CD4-positive, alpha-beta T cell treated with Interleukin-6 for 4 hours (primary cell): ENCODE data around the gene APH1B.
"Not testable (repeated sequence)": the region's sequence is repeated elsewhere in the genome, so short reads cannot be mapped to it uniquely, and the experiment has no call there.

Source experiments
- DNase-seq: peaks from one replicate; pipeline ENCODE4 v3.0.0-alpha.2; 2020; ENCODE audit warnings: mixed read lengths

The APH1B gene

DNA sequence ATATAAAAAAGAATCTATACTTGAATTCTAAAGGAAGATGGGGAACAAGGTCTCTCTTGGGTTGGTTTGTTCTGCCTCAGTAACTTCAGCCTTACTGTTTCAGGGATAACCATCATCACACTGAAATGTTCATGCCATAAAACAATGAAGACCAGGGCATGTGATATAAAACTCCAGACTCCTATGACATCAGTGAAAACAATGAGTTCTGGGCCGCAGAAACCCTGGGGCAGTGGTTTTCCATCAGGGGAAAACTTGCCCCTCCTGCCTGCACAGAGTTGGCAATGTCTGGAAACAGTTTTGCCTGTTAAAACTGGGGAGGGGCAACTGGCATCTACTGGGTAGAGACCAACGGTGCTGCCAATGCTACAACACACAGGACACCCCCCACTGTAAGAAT lies 57.4 kb downstream of the APH1B start:
- DNase-seq, result no peak

DNA sequence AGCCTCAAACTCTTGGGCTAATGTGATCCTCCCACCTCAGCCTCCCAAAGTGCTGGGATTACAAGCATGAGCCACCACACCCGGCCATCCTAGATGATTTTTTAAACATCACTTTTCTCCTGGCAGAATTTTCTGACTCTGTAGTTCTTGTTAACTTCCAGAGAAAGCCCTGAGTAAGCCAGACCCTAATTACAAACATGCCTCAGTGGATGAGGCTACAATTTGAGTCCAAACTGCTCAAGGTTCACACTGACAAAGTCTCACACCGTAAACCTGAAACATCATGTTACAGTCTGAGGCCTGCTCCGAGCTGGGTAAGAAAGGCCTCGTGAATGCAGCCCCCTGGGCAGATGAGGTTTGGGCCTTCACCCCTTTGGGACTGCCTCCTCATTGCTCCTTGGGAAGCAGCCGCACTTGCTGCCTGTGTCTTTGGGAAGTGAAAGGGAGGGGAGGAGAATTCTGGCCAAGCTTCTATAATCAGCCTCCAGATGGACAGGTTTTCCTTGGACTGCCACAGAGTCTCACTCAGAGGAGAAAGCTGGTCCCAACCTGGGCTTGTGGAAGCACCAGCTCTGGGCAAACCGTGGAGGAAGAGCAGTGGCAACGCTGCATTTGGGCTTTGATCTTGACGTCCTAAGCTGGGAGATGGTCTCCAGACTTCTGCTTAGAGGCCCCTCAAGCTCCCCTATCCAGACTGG lies 58.3 kb downstream of the APH1B start:
- DNase-seq, result no peak

GRCh38 chr15:63337046-63337445 lies 59.6 kb downstream of the APH1B start:
- DNase-seq, result no peak

GRCh38 chr15:63338170-63338569 lies 60.8 kb downstream of the APH1B start:
- no peak for DNase-seq

GRCh38 chr15:63339006-63339766 lies 61.8 kb downstream of the APH1B start:
- DNase-seq, result no peak

DNA sequence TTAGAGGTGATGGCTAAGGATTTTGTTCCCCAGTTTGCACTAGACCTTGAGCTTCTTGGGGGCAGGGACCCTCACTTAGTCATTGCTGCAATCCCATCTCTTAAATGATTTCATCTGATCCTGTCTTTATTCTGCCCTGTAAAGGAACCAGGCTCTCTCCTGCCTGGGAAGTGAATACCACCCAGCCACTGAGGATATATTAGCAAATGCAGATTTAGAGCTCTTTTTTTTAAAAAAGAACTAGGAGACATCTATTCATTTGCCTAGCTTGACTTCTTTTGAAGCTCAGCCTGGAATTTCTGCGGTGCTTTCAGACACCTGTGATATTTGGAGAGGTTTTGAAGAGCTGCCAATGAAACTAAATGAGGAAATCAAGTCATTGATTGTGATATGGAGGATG lies 62.4 kb downstream of the APH1B start:
- DNase-seq, result no peak

DNA sequence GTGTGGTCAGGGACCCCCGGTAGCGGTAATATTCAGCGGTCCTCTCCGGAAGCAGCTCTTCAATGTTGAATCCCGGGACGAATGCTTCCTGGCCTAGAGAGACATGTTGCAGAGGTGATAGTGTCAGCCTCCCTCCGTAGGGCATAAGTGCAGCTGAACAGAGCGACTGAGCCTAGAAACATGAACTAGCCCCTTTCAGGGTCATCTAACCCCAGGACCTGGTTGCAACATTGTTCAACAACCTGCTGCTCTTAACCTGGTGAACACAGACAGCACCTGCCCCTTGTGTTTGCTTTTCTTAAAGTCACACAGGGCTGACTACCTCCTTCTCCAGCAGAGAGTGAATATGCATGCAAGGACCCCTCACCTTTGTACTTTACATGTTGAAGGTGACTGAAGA lies 62.9 kb downstream of the APH1B start:
- no peak for DNase-seq

- no peak for DNase-seq
Measured at GRCh38 chr15:63340878-63341277, 63.5 kb downstream of the APH1B start.

GRCh38 chr15:63341898-63342297 lies 64.5 kb downstream of the APH1B start:
- no peak for DNase-seq

DNA sequence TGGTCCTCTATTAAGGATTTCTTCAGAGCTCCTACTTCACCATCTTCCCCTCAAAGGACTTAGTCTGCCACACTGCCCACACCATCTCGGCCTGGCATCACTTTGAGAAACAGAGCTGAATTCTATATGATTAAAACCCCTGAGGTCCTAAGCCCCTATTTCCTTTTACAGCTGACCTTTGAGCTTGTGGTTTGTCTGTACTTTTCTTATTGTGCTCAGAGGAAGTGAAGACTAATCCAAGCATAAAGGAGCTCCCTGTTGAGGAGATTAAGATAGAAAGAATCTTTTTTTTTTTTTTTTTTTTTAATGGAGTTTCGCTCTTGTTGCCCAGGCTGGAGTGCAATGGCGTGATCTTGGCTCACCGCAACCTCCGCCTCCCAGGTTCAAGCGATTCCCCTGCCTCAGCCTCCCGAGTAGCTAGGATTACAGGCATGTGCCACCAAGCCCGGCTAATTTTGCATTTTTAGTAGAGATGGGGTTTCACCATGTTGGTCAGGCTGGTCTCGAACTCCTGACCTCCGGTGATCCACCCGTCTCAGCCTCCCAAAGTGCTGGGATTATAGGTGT lies 65.7 kb downstream of the APH1B start:
- DNase-seq, result not testable (repeated sequence)

DNA sequence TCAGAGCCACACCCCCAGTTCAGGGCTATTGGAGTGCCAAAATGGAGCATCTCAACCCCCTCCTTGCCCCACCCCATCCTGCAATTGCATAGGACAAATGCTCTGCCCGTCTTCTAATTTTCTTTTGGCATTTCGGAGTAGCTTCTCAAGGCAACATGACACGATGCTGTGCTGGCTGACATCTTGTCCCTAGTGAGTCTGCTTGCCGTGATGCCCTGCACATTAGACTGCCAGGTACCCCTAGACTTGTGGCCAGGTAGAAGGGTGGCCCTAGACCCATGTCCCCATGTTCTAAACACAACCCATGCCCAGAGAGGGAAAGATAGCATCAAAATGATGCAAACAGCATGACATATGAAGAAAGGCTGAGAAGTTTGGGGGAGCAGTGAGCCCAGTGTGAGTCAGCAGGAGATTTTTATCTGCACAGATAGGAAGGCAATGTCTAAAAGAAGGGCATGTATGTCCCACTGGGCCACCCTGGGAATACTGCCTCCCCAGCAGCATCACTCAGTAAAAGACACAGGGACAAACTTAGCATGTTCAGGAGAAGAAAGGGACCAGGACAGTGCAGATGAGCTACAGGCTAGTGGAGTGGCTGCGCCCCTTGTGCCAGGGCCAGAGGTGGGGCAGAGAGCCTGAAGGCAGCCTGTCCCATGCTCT lies 67.5 kb downstream of the APH1B start:
- DNase-seq, result no peak

DNA sequence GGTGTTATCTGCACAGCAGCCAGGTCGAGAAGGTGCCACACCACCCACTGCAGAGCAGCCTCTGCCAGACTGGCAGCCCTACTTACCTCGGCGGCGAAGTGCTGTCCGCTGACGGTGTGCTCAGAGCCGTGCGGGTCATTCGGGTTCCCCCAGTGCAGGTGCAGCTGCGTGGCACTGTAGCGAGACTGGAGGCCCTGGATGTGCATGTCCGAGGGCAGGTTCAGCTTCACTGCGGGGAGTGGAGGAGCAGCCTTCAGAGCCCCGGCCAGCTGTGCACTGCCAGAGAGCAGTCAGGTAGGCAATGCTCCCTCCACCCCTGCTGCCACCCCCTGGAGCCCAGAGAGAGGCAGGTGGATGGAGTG lies 68.0 kb downstream of the APH1B start:
- DNase-seq, result no peak

DNA sequence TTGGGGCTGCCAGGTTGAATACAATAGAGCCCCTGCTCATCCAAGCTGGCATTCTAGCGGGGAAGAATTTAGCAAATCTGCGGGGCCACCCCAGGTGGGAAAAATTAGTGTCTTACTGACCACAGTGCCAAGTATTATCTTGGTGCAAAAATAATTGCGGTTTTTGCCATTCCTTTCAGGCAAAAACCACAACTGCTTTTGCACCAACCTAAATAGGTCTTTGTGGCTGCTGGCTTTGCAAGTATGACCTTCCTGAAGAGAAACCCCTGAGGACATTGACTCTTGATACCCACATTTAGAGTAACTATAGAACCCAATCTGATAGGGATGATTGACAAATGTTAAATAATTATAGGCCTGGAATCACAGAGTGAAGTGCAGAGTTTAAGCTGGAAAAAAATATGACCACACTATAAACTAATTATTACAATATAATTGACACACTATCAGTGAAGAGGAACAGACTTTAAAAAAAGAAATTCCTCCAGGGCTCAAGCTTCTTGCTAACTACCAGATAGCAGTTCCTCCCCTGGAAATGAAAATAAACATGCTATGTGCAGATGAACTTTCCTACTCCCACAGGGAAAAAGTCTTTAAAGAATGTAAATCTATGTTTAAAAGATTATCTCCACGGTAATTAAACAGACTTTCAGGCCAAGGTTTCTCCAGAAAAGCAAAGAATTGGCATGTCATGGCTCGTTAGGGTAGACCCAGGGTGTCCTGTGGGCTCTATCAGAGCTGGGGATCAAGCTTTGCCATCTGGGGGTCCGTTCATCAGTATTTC lies 69.9 kb downstream of the APH1B start:
- no peak for DNase-seq

DNA sequence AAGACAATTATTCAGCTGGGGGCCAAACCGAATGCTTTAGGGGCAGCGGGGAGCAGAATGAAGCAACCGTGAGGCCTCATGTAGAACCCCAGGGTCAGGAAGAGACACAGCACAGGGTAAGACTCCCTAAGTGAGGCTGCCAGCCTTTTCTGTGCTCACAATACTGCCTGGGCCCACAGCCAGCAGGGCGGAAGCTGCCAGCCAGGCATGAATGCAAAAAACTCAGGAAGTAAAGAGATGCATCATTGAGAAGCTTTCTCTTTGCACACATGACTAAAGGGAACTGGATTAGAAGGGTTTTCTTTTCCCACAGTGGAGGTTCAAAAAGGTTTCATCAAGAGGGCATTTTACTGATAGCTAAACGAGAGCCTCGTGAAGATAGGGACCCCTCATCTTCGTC lies 71.0 kb downstream of the APH1B start:
- DNase-seq, result no peak

GRCh38 chr15:63349156-63349555 lies 71.8 kb downstream of the APH1B start:
- DNase-seq, result no peak

DNA sequence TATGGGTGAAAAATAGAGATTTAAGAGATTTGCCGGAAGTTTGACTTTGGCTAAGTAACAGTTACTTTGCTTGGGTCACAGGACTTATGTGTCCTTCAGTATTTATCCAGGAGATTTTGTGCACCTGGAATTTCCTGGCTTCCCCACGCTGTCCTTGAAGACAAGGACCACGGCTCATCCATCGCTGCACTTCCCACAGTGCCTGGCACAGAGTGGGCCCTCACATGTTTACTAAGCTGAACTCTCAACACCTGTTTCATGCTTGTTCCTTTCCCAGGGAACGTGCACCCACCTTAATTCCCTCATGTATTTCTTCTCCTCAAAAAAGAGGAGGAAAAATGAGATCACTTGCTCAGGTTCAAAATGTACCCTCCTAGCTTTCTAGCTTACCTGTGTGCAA lies 72.2 kb downstream of the APH1B start:
- no peak for DNase-seq

GRCh38 chr15:63350178-63350621 lies 72.8 kb downstream of the APH1B start:
- DNase-seq, result no peak

GRCh38 chr15:63351170-63351569 lies 73.8 kb downstream of the APH1B start:
- DNase-seq, result no peak

GRCh38 chr15:63352808-63353207 lies 75.4 kb downstream of the APH1B start:
- DNase-seq, result no peak

GRCh38 chr15:63353261-63353660 lies 75.9 kb downstream of the APH1B start:
- no peak for DNase-seq

DNA sequence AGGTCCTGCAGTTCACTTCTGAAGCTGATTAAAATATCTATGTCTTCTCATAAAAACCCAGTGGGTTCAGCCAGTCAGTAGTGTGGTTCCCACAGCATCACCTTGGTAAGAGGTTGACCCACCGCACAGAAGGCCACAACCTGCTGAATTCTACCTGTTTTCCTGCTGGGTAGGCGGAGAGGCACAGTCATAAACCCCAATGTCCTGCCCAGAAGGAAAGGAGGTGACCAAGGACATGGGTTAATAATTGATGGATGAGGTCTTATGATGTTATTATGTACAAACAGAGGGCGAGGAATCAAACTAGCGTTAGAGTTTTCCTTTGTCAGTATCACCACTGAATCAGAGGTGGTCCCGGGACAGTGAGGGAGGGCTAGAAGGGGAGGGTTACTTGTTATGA lies 76.5 kb downstream of the APH1B start:
- DNase-seq, result no peak

GRCh38 chr15:63354821-63355650 lies 77.6 kb downstream of the APH1B start:
- no peak for DNase-seq
